IMR-90 (cell line): ENCODE results near the gene AAK1. TPM values are rescaled to one million over a fixed set of nuclear protein-coding genes. Genes with fewer than 3 reads are reported as not detected.
"Not testable (repeated sequence)": the region's sequence is repeated elsewhere in the genome, so short reads cannot be mapped to it uniquely, and the experiment has no call there.

Experiments
- ATAC-seq: fragments of 200-7000 bp; cut with Tn5 transposase; 2 replicates; pipeline ENCODE4 v1.9.1; 2020; ENCODE audit warnings: low read depth, mild to moderate bottlenecking, moderate library complexity
- BruUV-seq: library from RNA; stranded (reverse); fragments of 400-500 nt; replicated peaks from 2 replicates; lab custom pipeline; 2021; lab: Mats Ljungman, UMichigan
- CTCF ChIA-PET: fragments of 300-600 bp; formaldehyde crosslinking; extraction: SDS; loops from one replicate; lab custom pipeline; 2021; ENCODE audit warnings: antibody characterized with exemption; lab: Yijun Ruan, JAX
- POLR2A ChIA-PET: fragments of 300-600 bp; sonication (Branson Sonifier 250); formaldehyde crosslinking; loops from one replicate; lab custom pipeline; 2022; ENCODE audit warnings: antibody characterized with exemption; ENCODE audit not compliant: unreplicated experiment; lab: Charles Lee
- DNase-seq: peaks from one replicate; pipeline ENCODE4 v3.0.0; 2013
- H2AFZ ChIP-seq: replicated peaks from 2 replicates; pipeline ENCODE3; 2013; ENCODE audit warnings: low read length, mild to moderate bottlenecking; ENCODE audit not compliant: poor library complexity
- H2AK5ac ChIP-seq: 2 replicates; pipeline ENCODE4 v1.6.1; 2013; ENCODE audit warnings: low read depth, low read length, inconsistent platforms
- H2AK9ac ChIP-seq: replicated peaks from 2 replicates; pipeline ENCODE3; 2013; ENCODE audit warnings: mild to moderate bottlenecking, low read depth, low read length, moderate library complexity; ENCODE audit not compliant: poor library complexity
- H2BK120ac ChIP-seq: 2 replicates; pipeline ENCODE4 v1.6.1; 2013; ENCODE audit warnings: low read depth, low read length, inconsistent platforms
- H2BK15ac ChIP-seq: 3 replicates; pipeline ENCODE4 v1.6.1; 2013; ENCODE audit warnings: low read depth, low read length, inconsistent platforms
- H2BK20ac ChIP-seq: 2 replicates; pipeline ENCODE4 v1.6.1; 2013; ENCODE audit warnings: low read depth, mild to moderate bottlenecking, inconsistent platforms, low read length, moderate library complexity
- H2BK5ac ChIP-seq: 2 replicates; pipeline ENCODE4 v1.6.1; 2013; ENCODE audit warnings: mild to moderate bottlenecking, low read depth, low read length, inconsistent platforms; ENCODE audit not compliant: poor library complexity, severe bottlenecking
- H3K14ac ChIP-seq: replicated peaks from 2 replicates; pipeline ENCODE4 v1.6.1; 2013; ENCODE audit warnings: low read depth, low read length, inconsistent platforms
- H3K18ac ChIP-seq: 2 replicates; pipeline ENCODE4 v1.6.1; 2013; ENCODE audit warnings: low read depth, low read length, control low read depth
- H3K23ac ChIP-seq: 2 replicates; pipeline ENCODE4 v1.6.1; 2013; ENCODE audit warnings: low read depth, low read length, inconsistent platforms
- H3K27ac ChIP-seq: 2 replicates; pipeline ENCODE4 v1.5.1; 2013; ENCODE audit warnings: mild to moderate bottlenecking, control low read depth, low read length; ENCODE audit not compliant: insufficient read depth
- H3K27me3 ChIP-seq: 2 replicates; pipeline ENCODE4 v1.6.1; 2013; ENCODE audit warnings: low read length; ENCODE audit not compliant: control insufficient read depth, insufficient read depth
- H3K36me3 ChIP-seq: 2 replicates; pipeline ENCODE4 v1.6.1; 2013; ENCODE audit warnings: low read length, mixed read lengths; ENCODE audit not compliant: control insufficient read depth, insufficient read depth
- H3K4ac ChIP-seq: 2 replicates; pipeline ENCODE4 v1.6.1; 2013; ENCODE audit warnings: low read depth, low read length, inconsistent platforms
- H3K4me1 ChIP-seq: 2 replicates; pipeline ENCODE4 v1.6.1; 2013; ENCODE audit warnings: low read length, mixed read lengths; ENCODE audit not compliant: control insufficient read depth, insufficient read depth
- H3K4me2 ChIP-seq: 2 replicates; pipeline ENCODE4 v1.6.1; 2013; ENCODE audit warnings: low read depth, mild to moderate bottlenecking, control low read depth, low read length, moderate library complexity
- H3K4me3 ChIP-seq: 2 replicates; pipeline ENCODE4 v1.5.1; 2013; ENCODE audit warnings: low read depth, mild to moderate bottlenecking, control low read depth, low read length, moderate library complexity; ENCODE audit not compliant: insufficient read depth
- H3K56ac ChIP-seq: 2 replicates; pipeline ENCODE4 v1.6.1; 2013; ENCODE audit warnings: low read length, inconsistent platforms; ENCODE audit not compliant: insufficient read depth; ENCODE audit errors: extremely low read depth
- H3K79me1 ChIP-seq, 2 experiments: 2 replicates each; pipeline ENCODE4 v1.6.1; 2013; ENCODE audit warnings: low read length in 2 of 2, inconsistent platforms in 1 of 2, low read depth in 1 of 2
- H3K9ac ChIP-seq: 2 replicates; pipeline ENCODE4 v1.6.1; 2013; ENCODE audit warnings: low read depth, low read length, control low read depth
- H3K9me1 ChIP-seq: 2 replicates; pipeline ENCODE4 v1.6.1; 2013; ENCODE audit warnings: low read length, inconsistent platforms; ENCODE audit not compliant: insufficient read depth
- H3K9me3 ChIP-seq: 2 replicates; pipeline ENCODE4 v1.6.1; 2013; ENCODE audit warnings: low read length; ENCODE audit not compliant: control insufficient read depth, insufficient read depth
- H4K20me1 ChIP-seq: 2 replicates; pipeline ENCODE4 v1.6.1; 2013; ENCODE audit warnings: low read length, inconsistent platforms; ENCODE audit not compliant: insufficient read depth
- H4K5ac ChIP-seq: 2 replicates; pipeline ENCODE4 v1.6.1; 2013; ENCODE audit warnings: mild to moderate bottlenecking, low read depth, low read length, control low read depth
- H4K8ac ChIP-seq, 2 experiments: 2 replicates each; pipeline ENCODE4 v1.6.1; 2013; ENCODE audit warnings: low read depth in 2 of 2, low read length in 2 of 2, control low read depth in 1 of 2, inconsistent platforms in 1 of 2
- H4K91ac ChIP-seq: 2 replicates; pipeline ENCODE4 v1.6.1; 2013; ENCODE audit warnings: low read depth, low read length, inconsistent platforms; ENCODE audit not compliant: insufficient read depth
- WGBS, 2 experiments: methylation state at CpG; one replicate each; pipeline versions ENCODE4 v1.1.5 to v1.1.7; 2013; ENCODE audit warnings: missing lambda C conversion rate in 2 of 2; ENCODE audit not compliant: insufficient read length in 1 of 2; ENCODE audit errors: extremely low coverage in 2 of 2; 5-methylcytosine and 5-hydroxymethylcytosine counted together
- dilution Hi-C: fragments of 300-500 bp; cut with HindIII; formaldehyde crosslinking; loops from one replicate; pipeline ENCODE4 v1.14.3; 2018; ENCODE audit warnings: low sequenced_read_pairs; ENCODE audit not compliant: unreplicated experiment
- in situ Hi-C: fragments of 300-500 bp; cut with MboI; formaldehyde crosslinking; loops from 3 replicates; pipeline ENCODE4 v1.14.3; 2019; ENCODE audit warnings: low sequenced_read_pairs, inconsistent platforms, mixed read lengths
- intact Hi-C: fragments of 100-400 bp; cut with micrococcal nuclease; formaldehyde crosslinking; loops from 2 replicates; pipeline ENCODE4 v1.10.0; 2022
- polyA plus RNA-seq, 3 experiments: library from polyadenylated mRNA; depleted of rRNA; stranded (reverse); fragments of >200 nt; gene quantifications; 2 replicates each; pipeline ENCODE4 v1.2.3, GENCODE V29; 2012; ENCODE audit warnings: low replicate concordance in 1 of 3
- total RNA-seq: library from RNA; depleted of rRNA; stranded (reverse); fragments of >200 nt; gene quantifications from 2 replicates; pipeline ENCODE4 v1.2.3, GENCODE V29; 2012

The AAK1 gene
- total and polyA plus RNA-seq, 2 of the 4 experiments (the other 2 are of a cell fraction) = 21.9 to 26.5 TPM

DNA sequence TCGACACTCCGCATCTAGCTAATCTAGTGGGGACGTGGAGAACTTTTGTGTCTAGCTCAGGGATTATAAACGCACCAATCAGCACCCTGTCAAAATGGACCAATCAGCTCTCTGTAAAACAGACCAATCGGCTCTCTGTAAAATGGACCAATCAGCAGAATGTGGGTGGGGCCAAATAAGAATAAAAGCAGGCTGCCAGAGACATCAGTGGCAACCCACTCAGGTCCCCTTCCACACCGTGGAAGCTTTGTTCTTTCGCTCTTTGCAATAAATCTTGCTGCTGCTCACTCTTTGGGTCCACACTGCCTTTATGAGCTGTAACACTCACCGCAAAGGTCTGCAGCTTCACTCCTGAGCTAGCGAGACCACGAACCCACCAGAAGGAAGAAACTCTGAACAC, 20.7 kb downstream of the AAK1 start:
- dilution Hi-C loops = not testable (repeated sequence)
- WGBS, 2 experiments = no CpG with 5 or more reads among the region's 10 CpGs

DNA sequence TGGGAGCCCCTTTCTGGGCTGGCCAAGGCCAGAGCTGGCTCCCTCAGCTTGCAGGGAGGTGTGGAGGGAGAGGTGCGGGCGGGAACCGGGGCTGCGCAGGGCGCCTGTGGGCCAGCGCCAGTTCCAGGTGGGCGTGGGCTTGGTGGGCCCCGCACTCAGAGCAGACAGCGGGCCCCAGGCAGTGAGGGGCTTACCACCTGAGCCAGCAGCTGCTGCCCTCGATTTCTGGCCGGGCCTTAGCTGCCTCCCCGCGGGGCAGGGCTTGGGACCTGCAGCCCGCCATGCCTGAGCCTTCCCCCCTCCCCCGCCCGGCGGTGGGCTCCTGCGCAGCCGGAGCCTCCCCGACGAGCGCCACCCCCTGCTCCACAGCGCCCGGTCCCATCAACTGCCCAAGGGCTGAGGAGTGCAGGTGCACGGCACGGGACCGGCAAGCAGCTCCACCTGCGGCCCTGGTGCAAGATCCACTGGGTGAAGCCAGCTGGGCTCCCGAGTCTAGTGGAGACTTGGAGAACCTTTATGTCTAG, 21.5 kb downstream of the AAK1 start:
- H3K56ac ChIP-seq = not testable (repeated sequence)

More for the DNA sequence above, 20.7 kb downstream of the AAK1 start:
- H4K91ac ChIP-seq, H3K18ac ChIP-seq, H4K5ac ChIP-seq, H2AFZ ChIP-seq, H2BK120ac ChIP-seq, H3K4ac ChIP-seq, POLR2A ChIA-PET, H2BK20ac ChIP-seq, H3K4me3 ChIP-seq, H2BK5ac ChIP-seq, H3K56ac ChIP-seq, DNase-seq, BruUV-seq, H3K4me2 ChIP-seq, in situ Hi-C loops, H3K27me3 ChIP-seq, H2BK15ac ChIP-seq, H3K36me3 ChIP-seq, H3K14ac ChIP-seq, H3K23ac ChIP-seq, H4K8ac ChIP-seq, ATAC-seq, H3K9me3 ChIP-seq, H2AK9ac ChIP-seq, H3K9ac ChIP-seq, intact Hi-C loops, H3K27ac ChIP-seq, H2AK5ac ChIP-seq, CTCF ChIA-PET: not testable (repeated sequence)
- Histone ChIP-seq H3K79me1 (peaks cover 39 to 83% of the 10 kb centered on the region in 2 experiments), H4K20me1 (peaks cover 94% of the 10 kb centered on the region), H3K9me1 (peaks cover 33% of the 10 kb centered on the region), H3K4me1 (peaks cover 13% of the 10 kb centered on the region)

More for the DNA sequence above, 21.5 kb downstream of the AAK1 start:
- H4K5ac ChIP-seq, H2AFZ ChIP-seq, in situ Hi-C loops, H2BK15ac ChIP-seq, H2AK5ac ChIP-seq, H2BK5ac ChIP-seq, H3K9ac ChIP-seq, POLR2A ChIA-PET, H2AK9ac ChIP-seq, DNase-seq, H4K91ac ChIP-seq, H3K27ac ChIP-seq, H3K23ac ChIP-seq, H3K27me3 ChIP-seq, intact Hi-C loops, H3K36me3 ChIP-seq, H3K4me3 ChIP-seq, H4K8ac ChIP-seq, CTCF ChIA-PET, H2BK120ac ChIP-seq, H3K4me2 ChIP-seq, BruUV-seq, H3K14ac ChIP-seq, H3K18ac ChIP-seq, dilution Hi-C loops, H3K9me3 ChIP-seq, H2BK20ac ChIP-seq, H3K4ac ChIP-seq, ATAC-seq: not testable (repeated sequence)
- Histone ChIP-seq H3K4me1 (peaks cover 15% of the 10 kb centered on the region), H3K79me1 (peaks cover 38 to 84% of the 10 kb centered on the region in 2 experiments), H4K20me1 (peaks cover 94% of the 10 kb centered on the region), H3K9me1 (peaks cover 34% of the 10 kb centered on the region)
- WGBS, 2 experiments = 96% methylated on average over 18 of the region's 29 CpGs; no CpG with 5 or more reads in 1 of the 2 experiments
